ENCODE data around the gene ZNF488. TPM values are rescaled to one million over a fixed set of nuclear protein-coding genes. Genes with fewer than 3 reads are reported as not detected.

The ZNF488 gene
- total RNA-seq, 1 donor from 2014 or later, result 0.19 TPM

GRCh38 chr10:47367646-47368045 is 16.4 kb downstream of the ZNF488 start:
- no peak for DNase-seq (ENCODE audit: low read depth)

- no peak for DNase-seq (ENCODE audit: low read depth)
Observed at GRCh38 chr10:47366731-47367460, 17.2 kb downstream of the ZNF488 start.

- peak; percentile 22 for DNase-seq (ENCODE audit: low read depth)
Observed at GRCh38 chr10:47366181-47366631, 17.9 kb downstream of the ZNF488 start.

GRCh38 chr10:47365431-47366180 is 18.5 kb downstream of the ZNF488 start:
- DNase-seq (ENCODE audit: low read depth), result no peak

- DNase-seq (ENCODE audit: low read depth), result no peak
Observed at GRCh38 chr10:47364911-47365310, 19.2 kb downstream of the ZNF488 start.

- DNase-seq (ENCODE audit: low read depth), result peak; percentile 88
Observed at GRCh38 chr10:47364366-47364765, 19.7 kb downstream of the ZNF488 start.

GRCh38 chr10:47363781-47364180 is 20.3 kb downstream of the ZNF488 start:
- DNase-seq (ENCODE audit: low read depth), result peak; percentile 51

GRCh38 chr10:47362199-47362598 is 21.9 kb downstream of the ZNF488 start:
- DNase-seq (ENCODE audit: low read depth), result no peak

GRCh38 chr10:47361293-47361692 is 22.8 kb downstream of the ZNF488 start:
- DNase-seq (ENCODE audit: low read depth), result peak; percentile 43

GRCh38 chr10:47360419-47361040 is 23.6 kb downstream of the ZNF488 start:
- peak; percentile 18 for DNase-seq (ENCODE audit: low read depth)

GRCh38 chr10:47359626-47360418 is 24.3 kb downstream of the ZNF488 start:
- no peak for DNase-seq (ENCODE audit: low read depth)

- no peak for DNase-seq (ENCODE audit: low read depth)
Observed at GRCh38 chr10:47359101-47359500, 25.0 kb downstream of the ZNF488 start.

- DNase-seq (ENCODE audit: low read depth), result no peak
Observed at GRCh38 chr10:47358457-47358856, 25.6 kb downstream of the ZNF488 start.

- no peak for DNase-seq (ENCODE audit: low read depth)
Observed at GRCh38 chr10:47357911-47358310, 26.2 kb downstream of the ZNF488 start.

GRCh38 chr10:47357131-47357582 is 26.9 kb downstream of the ZNF488 start:
- no peak for DNase-seq (ENCODE audit: low read depth)

- no peak for DNase-seq (ENCODE audit: low read depth)
Observed at GRCh38 chr10:47356708-47357107, 27.4 kb downstream of the ZNF488 start.

- DNase-seq (ENCODE audit: low read depth), result no peak
Observed at GRCh38 chr10:47354900-47355299, 29.2 kb downstream of the ZNF488 start.

GRCh38 chr10:47354165-47354564 is 29.9 kb downstream of the ZNF488 start:
- peak; percentile 14 for DNase-seq (ENCODE audit: low read depth)

GRCh38 chr10:47353351-47353750 is 30.7 kb downstream of the ZNF488 start:
- no peak for DNase-seq (ENCODE audit: low read depth)

GRCh38 chr10:47351899-47352815 is 31.9 kb downstream of the ZNF488 start:
- no peak for DNase-seq (ENCODE audit: low read depth)
